Endothelial cell of umbilical vein (primary cell): Measurements from ENCODE around the gene YTHDF1. TPM values are rescaled to one million over a fixed set of nuclear protein-coding genes. Genes with fewer than 3 reads are reported as not detected.

Experiments
- BruUV-seq: library from RNA; stranded (reverse); fragments of 400-500 nt; replicated peaks from 2 replicates; lab custom pipeline; 2021; lab: Mats Ljungman, UMichigan
- CTCF ChIA-PET: fragments of 300-600, 350-600 bp; sonication (Branson Sonifier 250); formaldehyde crosslinking; loops from one replicate; lab custom pipeline; 2021; ENCODE audit warnings: antibody characterized with exemption, inconsistent platforms; lab: Charles Lee
- POLR2A ChIA-PET: fragments of 300-600, 350-600 bp; sonication (Branson Sonifier 250); formaldehyde crosslinking; loops from one replicate; lab custom pipeline; 2021; ENCODE audit warnings: antibody characterized with exemption, inconsistent platforms; lab: Charles Lee
- DNase-seq: peaks from one replicate; pipeline ENCODE4 v3.0.0-alpha.2; 2011; ENCODE audit warnings: low read depth, low spot score
- FAIRE-seq: peaks from 2 replicates; lab custom pipeline; 2011; peaks lifted over from hg19 to GRCh38; lab: Jason Lieb, UNC
- H2AFZ ChIP-seq: 2 replicates; pipeline ENCODE4 v1.6.0; 2012; ENCODE audit warnings: low read depth, low read length, control low read depth, inconsistent platforms
- H3K27ac ChIP-seq: 2 replicates; pipeline ENCODE4 v1.5.1; 2011; ENCODE audit warnings: low read depth, mild to moderate bottlenecking, control low read depth, low read length, moderate library complexity; ENCODE audit not compliant: insufficient read depth
- H3K27me3 ChIP-seq, 2 experiments: 2 replicates each; pipeline versions ENCODE4 v1.6.0 to v1.6.1; 2011; ENCODE audit warnings: low read length in 2 of 2, mixed read lengths in 1 of 2; ENCODE audit not compliant: control insufficient read depth in 2 of 2, insufficient read depth in 2 of 2
- H3K36me3 ChIP-seq, 2 experiments: 2 replicates in 1 of 2; 3 replicates in 1 of 2; pipeline ENCODE4 v1.5.1; 2011; ENCODE audit warnings: low read length in 2 of 2, mild to moderate bottlenecking in 1 of 2, moderate library complexity in 1 of 2; ENCODE audit not compliant: control insufficient read depth in 2 of 2, insufficient read depth in 2 of 2; ENCODE audit errors: extremely low read depth in 1 of 2
- H3K4me1 ChIP-seq: 3 replicates; pipeline ENCODE4 v1.5.1; 2011; ENCODE audit warnings: mild to moderate bottlenecking, low read length; ENCODE audit not compliant: control insufficient read depth, insufficient read depth; ENCODE audit errors: extremely low read depth
- H3K4me2 ChIP-seq: 2 replicates; pipeline ENCODE4 v1.6.1; 2011; ENCODE audit warnings: low read length, control low read depth, mixed read lengths; ENCODE audit not compliant: insufficient read depth
- H3K4me3 ChIP-seq, 3 experiments: fragments of 200-600 bp in 1 of 3; sonication (generic), shearing (Covaris generic) in 1 of 3; replicated peaks in 1 of 3; 2 replicates each; pipeline ENCODE4 v1.5.1; 2011 to 2016; ENCODE audit warnings: control low read depth in 3 of 3, low read length in 3 of 3, mild to moderate bottlenecking in 2 of 3, inconsistent platforms in 1 of 3, low read depth in 1 of 3, moderate library complexity in 1 of 3; ENCODE audit not compliant: insufficient read depth in 1 of 3
- H3K79me2 ChIP-seq: 2 replicates; pipeline ENCODE4 v1.6.0; 2012; ENCODE audit warnings: low read length, inconsistent platforms; ENCODE audit not compliant: control insufficient read depth, insufficient read depth
- H3K9ac ChIP-seq: replicated peaks from 2 replicates; pipeline ENCODE3; 2011; ENCODE audit warnings: low read length, control low read depth; ENCODE audit not compliant: insufficient read depth; ENCODE audit errors: extremely low read depth
- H3K9me1 ChIP-seq: replicated peaks from 3 replicates; pipeline ENCODE4 v1.6.0; 2011; ENCODE audit warnings: mild to moderate bottlenecking, low read length; ENCODE audit not compliant: control insufficient read depth, insufficient read depth; ENCODE audit errors: extremely low read depth
- H3K9me3 ChIP-seq: replicated peaks from 2 replicates; pipeline ENCODE4 v1.5.1; 2012; ENCODE audit warnings: low read length, inconsistent platforms; ENCODE audit not compliant: control insufficient read depth, insufficient read depth
- H4K20me1 ChIP-seq: replicated peaks from 2 replicates; pipeline ENCODE3; 2011; ENCODE audit warnings: mild to moderate bottlenecking, low read length; ENCODE audit not compliant: control insufficient read depth, insufficient read depth; ENCODE audit errors: extremely low read depth
- CTCF ChIP-seq, 2 donors: IDR thresholded peaks; 1 replicate in 1 of 2; 2 replicates in 1 of 2; pipeline ENCODE4 v1.5.1; 2011; ENCODE audit warnings: low read length in 2 of 2, mild to moderate bottlenecking in 2 of 2, moderate library complexity in 2 of 2, control low read depth in 1 of 2, inconsistent platforms in 1 of 2, low read depth in 1 of 2; ENCODE audit not compliant: insufficient read depth in 1 of 2; ENCODE audit errors: extremely low read depth in 1 of 2
- EZH2 ChIP-seq: IDR thresholded peaks from 2 replicates; pipeline ENCODE4 v1.6.1; 2012; ENCODE audit warnings: borderline replicate concordance, low read depth, mild to moderate bottlenecking, moderate library complexity, low read length, inconsistent platforms; ENCODE audit not compliant: severe bottlenecking
- FOS ChIP-seq: IDR thresholded peaks from 2 replicates; pipeline ENCODE4 v1.6.1; 2011; ENCODE audit warnings: mild to moderate bottlenecking, low read length, moderate library complexity, borderline replicate concordance; ENCODE audit not compliant: insufficient read depth
- JUN ChIP-seq: IDR thresholded peaks from 2 replicates; pipeline ENCODE4 v1.6.1; 2011; ENCODE audit warnings: borderline replicate concordance, low read depth; ENCODE audit not compliant: insufficient read length, insufficient read depth
- MYC ChIP-seq: IDR thresholded peaks from one replicate; pipeline ENCODE4 v1.6.1; 2011; ENCODE audit warnings: mild to moderate bottlenecking, low read depth, low read length
- POLR2AphosphoS5 ChIP-seq: IDR thresholded peaks from 2 replicates; pipeline ENCODE4 v1.6.1; 2012; ENCODE audit warnings: low read depth, mild to moderate bottlenecking, control low read depth, low read length, moderate library complexity; ENCODE audit not compliant: insufficient read depth
- dilution Hi-C: fragments of 300-500 bp; cut with MboI; formaldehyde crosslinking; loops from one replicate; pipeline ENCODE4 v1.15.0; 2019; ENCODE audit warnings: low sequenced_read_pairs; ENCODE audit not compliant: extremely low pct_ligation_motif_present
- intact Hi-C: fragments of 100-400 bp; cut with micrococcal nuclease; formaldehyde crosslinking; loops from one replicate; pipeline ENCODE4 v1.10.0; 2022
- polyA plus RNA-seq, 4 experiments: library from polyadenylated mRNA; depleted of rRNA in 3 of 4; stranded (reverse) in 3 of 4; unstranded in 1 of 4; fragments of >200 nt; gene quantifications; 2 replicates each; pipeline versions ENCODE4 v1.2.1 to v1.2.3, GENCODE V29; 2011 to 2012; ENCODE audit warnings: missing spikeins in 1 of 4
- total RNA-seq: library from RNA; stranded (reverse); gene quantifications from 2 replicates; pipeline ENCODE4 v1.2.3, GENCODE V29; 2021

YTHDF1 gene
- total and polyA plus RNA-seq, 2 donors (not counting 3 experiments of a cell fraction or from before 2014, with no cell fraction given) = 25.2 to 44.4 TPM

DNA sequence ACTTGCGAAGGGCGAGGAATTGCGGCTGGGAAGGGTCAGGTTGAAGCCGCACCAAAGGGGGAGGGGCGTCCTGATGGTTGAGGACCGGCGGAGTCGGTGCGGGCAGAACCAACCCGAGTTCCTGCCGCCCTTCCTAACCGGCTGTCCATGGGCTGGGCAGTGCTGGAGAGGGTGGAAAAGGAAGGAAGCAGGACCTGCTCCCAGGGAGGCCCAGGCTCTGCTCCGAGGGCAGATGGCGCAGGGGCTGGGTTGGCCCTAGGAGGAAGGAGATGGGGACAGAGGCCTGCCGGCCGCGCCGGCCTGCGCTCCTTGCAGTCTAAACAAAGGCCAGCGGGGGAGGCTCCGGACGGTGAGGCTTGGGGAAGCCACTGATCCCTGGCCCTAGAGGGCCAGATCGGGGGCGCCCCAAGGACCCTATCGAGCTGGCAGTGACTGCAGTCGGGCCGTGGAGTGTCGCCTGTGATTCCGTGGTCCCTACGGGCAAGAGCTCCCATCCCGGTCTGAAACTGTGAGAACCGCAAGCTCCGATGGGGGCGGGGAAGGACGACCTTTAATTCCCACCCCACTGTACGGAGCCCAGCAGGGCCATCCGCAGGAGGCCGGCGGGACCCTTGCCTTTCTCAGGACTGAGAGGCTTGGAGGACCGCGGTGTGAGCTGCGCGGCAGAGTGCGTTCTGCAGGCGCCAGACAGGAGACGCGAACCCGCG, 39.4 kb downstream of the YTHDF1 start:
- no peaks in the 10 kb centered on the region for H4K20me1 ChIP-seq
- FAIRE-seq (no peak), DNase-seq (no peak)
- no peaks in the 10 kb centered on the region for H3K79me2 ChIP-seq
- H3K4me1 ChIP-seq = no peaks in the 10 kb centered on the region
- TF ChIP-seq MYC (no peak), JUN (no peak)
- dilution Hi-C loops (no loop called here), intact Hi-C loops (loop anchor here (5.0 kb wide), 1 partner anchor 119 kb away; no protein-coding TSS in a partner anchor)
- H3K9me3 ChIP-seq = no peaks in the 10 kb centered on the region
- no TSS peak for BruUV-seq
- no peaks in the 10 kb centered on the region for H3K9me1 ChIP-seq
- no peak overlapping the region for H3K27ac ChIP-seq
- H2AFZ ChIP-seq = no peak overlapping the region
- H3K27me3 ChIP-seq = peaks cover 50 to 66% of the 10 kb centered on the region in 2 experiments
- H3K9ac ChIP-seq = no peak overlapping the region
- no peak overlapping the region for H3K4me2 ChIP-seq
- H3K36me3 ChIP-seq = no peaks in the 10 kb centered on the region
- ChIA-PET CTCF (no interaction called here), POLR2A (no interaction called here)
- H3K4me3 ChIP-seq = no peak overlapping the region

DNA sequence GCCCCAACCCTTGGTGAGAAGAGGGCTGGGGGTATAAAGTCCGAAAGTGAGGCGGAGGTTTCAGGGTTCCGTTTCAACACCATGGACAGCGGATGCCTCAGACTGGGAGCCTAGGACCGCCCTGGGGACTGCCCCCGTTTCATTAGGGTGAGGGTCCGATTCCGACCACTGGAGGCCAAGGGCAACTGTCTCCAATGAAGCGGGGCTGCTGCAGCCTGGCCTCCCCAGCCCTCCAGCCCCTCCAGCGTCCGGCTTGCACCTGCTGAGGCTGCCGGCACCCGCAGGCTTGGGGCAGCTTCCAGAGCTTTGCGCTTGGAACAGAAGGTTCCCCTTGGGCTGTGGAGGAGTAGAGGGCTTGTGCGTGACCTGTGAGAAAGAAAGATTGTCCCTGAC, 39.9 kb downstream of the YTHDF1 start:
- TF ChIP-seq EZH2 (no peak), JUN (no peak), POLR2AphosphoS5 (no peak), CTCF (IDR thresholded peaks at IDR 0.05; ENCODE audit: extremely low read depth in 1 of 2, insufficient read depth in 1 of 2, low read depth in 1 of 2, low read length in 2 of 2) (no peak), FOS (no peak)
- dilution Hi-C loops = no loop called here
- BruUV-seq = no TSS peak
- H4K20me1 ChIP-seq = no peaks in the 10 kb centered on the region
- H3K4me1 ChIP-seq = no peaks in the 10 kb centered on the region
- no peak overlapping the region for H3K27ac ChIP-seq
- intact Hi-C loops = loop anchor here (5.0 kb wide), 1 partner anchor 119 kb away; no protein-coding TSS in a partner anchor
- H3K27me3 ChIP-seq = peaks cover 50 to 66% of the 10 kb centered on the region in 2 experiments
- H3K9me1 ChIP-seq = no peaks in the 10 kb centered on the region
- H3K9ac ChIP-seq = no peak overlapping the region
- DNase-seq = no peak
- CTCF ChIA-PET = no interaction called here
- H2AFZ ChIP-seq = no peak overlapping the region
- no peaks in the 10 kb centered on the region for H3K79me2 ChIP-seq
- no peak overlapping the region for H3K4me3 ChIP-seq
- no peaks in the 10 kb centered on the region for H3K36me3 ChIP-seq
- no peak for FAIRE-seq
- H3K9me3 ChIP-seq = no peaks in the 10 kb centered on the region
- no peak overlapping the region for H3K4me2 ChIP-seq
- POLR2A ChIA-PET = no interaction called here
